HG03064 (cell line): ENCODE data around the gene THY1.

Experiments used
- ATAC-seq: cut with Tn5 transposase; IDR thresholded peaks from one replicate; pipeline ENCODE4 v1.9.1; 2021; ENCODE audit warnings: low read depth; ENCODE audit not compliant: unreplicated experiment

The THY1 gene

DNA sequence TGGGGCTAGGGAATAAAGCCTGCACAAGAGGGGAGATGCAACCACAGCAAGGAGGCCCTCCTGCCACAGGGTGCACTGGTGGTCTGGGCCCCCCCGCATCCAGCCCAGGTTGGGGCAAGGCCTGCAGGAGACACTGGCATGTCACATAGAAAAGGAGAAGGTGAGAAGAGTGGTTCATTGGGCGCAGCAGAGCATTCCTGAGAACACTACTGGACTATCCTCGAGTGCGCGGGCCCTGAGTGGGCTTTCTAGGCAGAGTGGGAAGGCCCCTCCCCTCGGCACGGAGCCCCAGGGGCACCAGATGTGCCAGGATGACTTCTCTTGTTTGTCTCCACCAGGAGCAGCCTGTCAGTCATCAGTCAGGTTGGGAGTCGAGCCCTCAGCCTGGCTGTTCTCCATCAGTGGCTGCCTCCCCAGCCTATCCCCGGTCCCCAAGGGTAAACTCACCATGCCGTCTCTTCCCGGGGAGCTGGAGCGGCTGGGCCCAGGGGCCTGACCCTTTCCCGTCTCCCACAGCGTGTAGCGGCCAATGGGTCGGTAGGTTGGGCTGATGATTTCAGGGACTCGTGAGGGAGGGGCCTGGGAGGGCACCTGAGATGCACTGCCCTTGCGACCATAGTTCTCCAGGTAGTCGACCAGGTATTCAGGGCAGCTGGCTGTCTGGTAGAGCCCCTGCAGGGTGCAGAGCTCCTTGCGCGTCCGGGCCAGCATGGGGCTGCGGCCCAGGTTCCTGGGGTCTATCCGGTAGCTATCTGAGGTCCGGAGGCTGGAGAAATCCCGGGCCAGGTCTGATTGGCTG is 50.5 kb downstream of the THY1 start:
- ATAC-seq, result no peak

GRCh38 chr11:119371778-119372182 is 51.2 kb downstream of the THY1 start:
- no peak for ATAC-seq

GRCh38 chr11:119371067-119371601 is 51.8 kb downstream of the THY1 start:
- ATAC-seq, result no peak

DNA sequence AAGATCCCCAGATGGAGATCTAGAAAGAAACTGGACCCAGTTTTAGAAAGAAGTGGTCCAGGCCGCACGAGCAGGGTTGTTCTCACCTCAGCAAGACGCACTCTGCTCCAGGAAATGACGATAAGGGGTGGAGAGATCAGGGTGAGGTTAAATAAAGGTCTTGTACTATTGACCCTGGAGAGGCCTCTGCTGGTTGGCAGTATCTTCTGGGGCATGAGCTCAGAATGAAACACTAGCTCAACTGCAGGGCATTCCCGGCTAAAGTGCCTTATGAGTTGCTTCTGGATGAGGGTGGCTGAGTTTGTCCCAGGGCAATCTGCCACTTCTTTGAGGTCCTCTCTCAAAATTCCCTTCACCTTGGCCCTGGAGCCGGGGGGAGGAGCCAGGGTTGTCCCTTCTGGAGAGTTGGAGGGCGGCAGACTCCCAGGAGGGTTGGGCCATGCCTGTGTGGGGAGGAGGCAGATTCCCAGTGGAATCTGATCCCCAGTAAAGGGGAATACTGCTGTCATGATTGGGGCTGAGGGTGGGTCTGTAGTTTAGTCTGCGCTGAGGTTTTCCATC is 52.4 kb downstream of the THY1 start:
- ATAC-seq, result no peak

- ATAC-seq, result no peak
These were observed 53.6 kb downstream of the THY1 start for GRCh38 chr11:119369132-119369925.

- no peak for ATAC-seq
These were observed 54.6 kb downstream of the THY1 start for GRCh38 chr11:119368121-119369034.

DNA sequence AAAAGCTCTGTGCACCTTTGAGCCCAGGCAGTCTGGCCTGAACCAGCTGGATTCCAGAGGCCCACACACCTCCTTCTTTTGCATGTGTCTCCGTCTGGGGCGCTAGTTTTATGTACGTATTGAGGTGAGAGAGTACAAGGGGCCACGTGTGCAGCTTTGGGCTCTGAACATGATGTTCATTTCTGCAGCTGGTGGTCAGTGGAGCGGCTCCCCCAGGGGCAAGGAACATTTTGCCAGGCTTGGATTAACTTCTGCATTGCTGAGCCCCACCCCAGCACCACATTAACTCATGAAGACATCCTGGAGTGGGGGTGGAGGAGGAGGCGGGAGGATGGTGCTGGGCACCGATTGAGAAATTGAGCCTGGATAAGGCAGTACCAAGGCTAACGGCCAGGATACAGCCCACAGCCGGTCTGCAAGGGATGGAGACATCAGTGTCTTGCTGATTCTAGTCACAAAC is 55.3 kb downstream of the THY1 start:
- ATAC-seq, result no peak
